Mesodermal cell (in vitro differentiated cells): ENCODE measurements around the gene BYSL.
A peak's percentile ranks its signal among the peaks of the same experiment; 100 is the strongest.

Experiments used
- H3K27ac ChIP-seq: 2 replicates; pipeline ENCODE4 v1.7.0; 2013; ENCODE audit warnings: mild to moderate bottlenecking, low read depth, low read length, moderate library complexity; ENCODE audit not compliant: severe bottlenecking
- H3K36me3 ChIP-seq: 2 replicates; pipeline ENCODE4 v1.7.1; 2013; ENCODE audit warnings: mild to moderate bottlenecking, low read length, moderate library complexity; ENCODE audit not compliant: control insufficient read depth, insufficient read depth
- H3K4me1 ChIP-seq: one replicate; pipeline ENCODE4 v1.7.1; 2013; ENCODE audit warnings: mild to moderate bottlenecking, low read length; ENCODE audit not compliant: insufficient read depth, control insufficient read depth, poor library complexity, severe bottlenecking
- H3K4me3 ChIP-seq: 2 replicates; pipeline ENCODE4 v1.7.0; 2013; ENCODE audit warnings: low read length, control low read depth, mild to moderate bottlenecking; ENCODE audit not compliant: insufficient read depth, poor library complexity, severe bottlenecking; ENCODE audit errors: extremely low read depth
- H3K9me3 ChIP-seq: 2 replicates; pipeline ENCODE4 v1.7.1; 2013; ENCODE audit warnings: mild to moderate bottlenecking, low read length, moderate library complexity; ENCODE audit not compliant: control insufficient read depth
- WGBS, 2 experiments: methylation state at CpG; one replicate each; pipeline ENCODE4 v1.1.5; 2013; ENCODE audit warnings: missing lambda C conversion rate in 2 of 2; ENCODE audit not compliant: insufficient coverage in 2 of 2; 5-methylcytosine and 5-hydroxymethylcytosine counted together

The BYSL gene

GRCh38 chr6:41887331-41887751 is 34.0 kb upstream of the BYSL start:
- Histone ChIP-seq H3K27ac (no peak overlapping the region), H3K4me3 (no peak overlapping the region), H3K36me3 (no peaks in the 10 kb centered on the region), H3K4me1 (peaks cover 10% of the 10 kb centered on the region), H3K9me3 (no peaks in the 10 kb centered on the region)
- no CpG with 5 or more reads among the region's 4 CpGs for WGBS, 2 experiments

DNA sequence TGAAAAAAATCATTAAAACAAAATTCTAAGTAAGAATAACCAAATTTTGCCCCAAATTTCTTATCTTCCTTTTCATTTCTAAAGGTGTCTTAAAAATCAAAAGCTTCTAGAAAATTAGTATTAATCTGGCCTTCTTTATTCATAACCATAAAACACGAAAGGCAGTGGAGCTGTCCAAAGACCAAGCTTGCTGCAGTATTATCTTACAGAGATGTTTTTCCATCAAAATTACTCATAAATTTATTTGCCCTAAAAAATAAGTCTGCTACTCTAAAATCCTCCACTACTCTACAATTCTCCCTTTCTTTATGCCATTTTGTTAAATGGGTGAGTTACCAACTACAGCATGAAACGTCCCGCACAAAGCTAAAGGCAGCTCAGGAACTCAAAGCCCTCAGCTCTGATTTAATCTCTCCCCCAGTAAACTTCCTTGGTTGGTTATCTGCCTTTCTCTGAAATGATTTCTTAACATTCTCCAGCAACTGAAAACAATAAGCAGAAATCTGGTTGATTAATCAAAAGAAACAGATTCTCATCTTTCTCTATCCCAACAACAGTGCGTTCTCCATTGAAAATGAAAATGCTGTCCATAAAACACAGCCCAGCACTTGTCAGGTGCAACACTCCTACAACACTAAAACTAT is 28.3 kb upstream of the BYSL start:
- no peaks in the 10 kb centered on the region for H3K36me3 ChIP-seq
- 58 to 71% methylated on average over 2 to 3 of the region's 4 CpGs for WGBS, 2 experiments
- H3K4me1 ChIP-seq, result peaks cover 5% of the 10 kb centered on the region
- no peaks in the 10 kb centered on the region for H3K9me3 ChIP-seq
- H3K27ac ChIP-seq, result no peak overlapping the region
- H3K4me3 ChIP-seq, result no peak overlapping the region

DNA sequence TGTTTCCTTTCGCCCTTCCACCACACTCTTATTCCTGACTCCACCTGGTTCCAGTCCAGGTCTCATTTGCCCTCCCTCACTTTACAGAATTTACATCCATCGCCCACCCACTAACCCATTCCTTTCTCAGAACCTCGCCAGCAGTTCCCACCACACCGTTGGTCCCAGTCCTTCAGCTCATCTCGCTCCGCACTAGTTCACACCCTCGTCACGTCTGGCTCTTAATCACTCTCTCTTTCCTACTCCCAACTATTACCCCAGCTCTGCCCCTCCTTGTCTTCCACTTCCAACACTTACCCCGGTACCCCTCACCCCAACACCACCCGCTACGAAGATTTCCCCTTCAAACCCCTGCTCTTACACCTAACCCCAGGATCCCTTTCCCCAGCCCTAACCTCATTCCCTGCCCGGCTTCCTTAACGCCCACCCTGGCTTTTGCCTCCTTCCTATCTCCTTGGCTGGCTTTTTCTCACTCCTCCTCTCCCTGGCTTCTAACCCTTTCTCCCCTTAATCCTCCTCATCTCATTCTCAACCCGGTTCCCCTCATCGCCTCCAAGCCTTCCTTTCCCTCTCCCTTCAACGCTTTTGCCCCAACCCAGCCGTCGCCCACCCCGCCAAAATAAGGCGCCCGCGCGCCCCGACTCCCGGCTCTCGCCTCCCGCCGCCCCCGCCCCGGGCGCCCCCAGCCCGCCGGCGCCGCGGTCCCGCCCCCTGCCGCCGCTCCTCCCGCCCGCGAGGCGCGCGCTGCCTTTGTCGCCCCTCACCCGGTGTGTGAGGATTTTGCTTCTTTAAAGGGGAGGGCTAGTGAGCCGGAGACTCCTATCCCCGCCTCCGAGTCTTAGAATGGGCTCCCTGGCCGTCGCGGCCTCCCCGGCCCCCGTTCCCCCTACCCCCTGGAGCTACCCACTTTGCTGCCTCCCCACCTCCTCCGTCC is 26.7 kb upstream of the BYSL start:
- WGBS, 2 experiments, result 1 to 2% methylated on average over 14 to 33 of the region's 56 CpGs

DNA sequence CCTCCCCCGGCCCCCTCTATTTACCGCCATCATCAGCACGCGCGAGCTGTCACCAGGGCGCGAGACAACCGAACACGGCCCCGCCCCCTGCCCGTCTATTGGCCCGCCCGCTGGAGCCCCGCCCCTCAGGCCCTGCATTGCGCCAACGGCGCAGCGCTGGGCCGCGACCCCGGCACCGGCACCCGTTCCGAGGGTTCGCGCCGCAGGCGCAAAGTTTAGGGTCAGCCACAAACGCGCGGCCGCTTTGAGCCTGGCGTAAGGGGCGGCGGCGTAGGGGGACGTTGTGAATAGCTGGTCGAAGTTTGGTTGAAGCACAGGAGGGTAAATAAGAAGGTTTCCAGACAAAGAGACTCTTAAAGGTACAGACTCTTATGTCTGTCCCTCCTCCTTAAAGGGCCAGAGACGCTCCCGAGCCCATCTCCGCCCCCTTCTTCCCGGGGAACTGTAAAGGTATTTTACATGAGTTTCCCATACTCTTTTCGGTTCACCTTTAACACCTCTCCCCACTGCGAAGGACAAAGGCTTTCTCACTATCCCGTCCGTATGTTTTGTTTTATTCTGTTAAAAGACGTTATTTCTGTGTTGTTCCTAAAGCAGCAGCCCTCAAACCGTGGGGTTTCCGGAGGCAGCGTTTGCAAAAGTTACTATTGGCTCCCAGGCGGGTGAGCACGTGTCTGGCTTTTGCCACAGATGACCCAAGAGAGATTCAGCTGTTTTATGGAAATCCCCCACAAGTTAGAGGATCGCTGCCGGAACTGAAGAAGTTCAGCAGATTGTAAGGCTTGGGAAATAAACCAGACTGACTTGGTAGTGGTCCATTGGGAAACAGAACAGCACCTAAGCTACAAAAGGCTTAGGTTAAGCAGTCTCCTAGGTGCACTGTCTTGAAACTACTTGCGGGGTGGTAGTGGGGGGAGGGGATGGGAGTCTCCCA is 25.7 kb upstream of the BYSL start, which contains the start of gene USP49:
USP49 (minus strand) TSS at position 76 of the 934 bp plus-strand sequence. CDS start 88,392 bp downstream, outside the sequence.
- H3K4me3 ChIP-seq, result peak within 1 kb of the TSS; percentile 59
- H3K27ac ChIP-seq, result peak within 1 kb of the TSS; percentile 89
- H3K9me3 ChIP-seq, result no peaks in the 10 kb centered on the region
- H3K36me3 ChIP-seq, result peaks cover 7% of the 10 kb centered on the region
- WGBS, 2 experiments, result 0% methylated on average over 38 to 43 of the region's 55 CpGs
- peaks cover 5% of the 10 kb centered on the region for H3K4me1 ChIP-seq

More for the DNA sequence above, 26.7 kb upstream of the BYSL start:
- Histone ChIP-seq H3K4me3 (peak overlapping the region; percentile 59), H3K27ac (peak overlapping the region; percentile 58), H3K36me3 (no peaks in the 10 kb centered on the region), H3K4me1 (peaks cover 5% of the 10 kb centered on the region), H3K9me3 (no peaks in the 10 kb centered on the region)

DNA sequence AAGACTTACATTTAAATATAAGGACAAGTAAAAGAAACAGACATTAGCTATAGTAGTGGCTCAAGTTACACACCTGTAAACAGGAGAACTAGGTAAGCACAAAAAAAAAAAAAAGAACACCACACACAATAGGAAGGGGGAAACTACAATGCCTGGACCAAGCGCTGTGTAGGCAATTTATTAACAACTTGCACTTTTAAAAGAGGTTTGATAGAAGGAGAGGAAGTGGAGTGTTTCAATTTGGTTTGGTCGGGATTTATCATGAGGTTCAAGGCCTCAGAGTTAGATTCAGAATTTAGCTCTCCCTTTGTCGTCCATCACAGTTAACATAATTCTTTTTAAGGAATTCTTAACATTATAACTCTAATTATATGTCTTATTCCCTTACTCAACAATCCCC is 25.0 kb upstream of the BYSL start:
- Histone ChIP-seq H3K9me3 (no peaks in the 10 kb centered on the region), H3K27ac (peak overlapping the region; percentile 89), H3K4me3 (peak overlapping the region; percentile 59), H3K4me1 (peaks cover 5% of the 10 kb centered on the region), H3K36me3 (peaks cover 7% of the 10 kb centered on the region)
- WGBS, 2 experiments, result no CpG with 5 or more reads among the region's 3 CpGs

DNA sequence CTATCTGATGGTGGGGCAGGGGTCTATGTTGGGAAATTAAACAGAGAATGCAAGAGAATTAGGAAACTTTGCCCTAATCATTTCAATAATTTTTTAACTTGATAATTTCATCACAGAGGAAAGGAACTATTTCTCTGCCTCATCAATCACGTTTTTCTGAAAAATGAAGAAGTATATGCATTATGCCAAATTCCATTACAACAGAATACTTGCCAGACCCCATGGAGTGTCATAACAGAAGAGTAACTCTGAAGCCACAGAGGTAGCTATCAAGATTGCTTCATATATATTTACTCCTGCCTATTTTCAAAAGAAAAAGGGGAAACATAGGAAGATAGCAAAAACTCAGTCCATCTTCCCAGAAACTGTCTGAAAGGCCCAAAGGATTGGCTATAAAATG is 20.4 kb upstream of the BYSL start:
- H3K9me3 ChIP-seq, result no peaks in the 10 kb centered on the region
- WGBS, 2 experiments, result no CpG with 5 or more reads among the region's 1 CpG

DNA sequence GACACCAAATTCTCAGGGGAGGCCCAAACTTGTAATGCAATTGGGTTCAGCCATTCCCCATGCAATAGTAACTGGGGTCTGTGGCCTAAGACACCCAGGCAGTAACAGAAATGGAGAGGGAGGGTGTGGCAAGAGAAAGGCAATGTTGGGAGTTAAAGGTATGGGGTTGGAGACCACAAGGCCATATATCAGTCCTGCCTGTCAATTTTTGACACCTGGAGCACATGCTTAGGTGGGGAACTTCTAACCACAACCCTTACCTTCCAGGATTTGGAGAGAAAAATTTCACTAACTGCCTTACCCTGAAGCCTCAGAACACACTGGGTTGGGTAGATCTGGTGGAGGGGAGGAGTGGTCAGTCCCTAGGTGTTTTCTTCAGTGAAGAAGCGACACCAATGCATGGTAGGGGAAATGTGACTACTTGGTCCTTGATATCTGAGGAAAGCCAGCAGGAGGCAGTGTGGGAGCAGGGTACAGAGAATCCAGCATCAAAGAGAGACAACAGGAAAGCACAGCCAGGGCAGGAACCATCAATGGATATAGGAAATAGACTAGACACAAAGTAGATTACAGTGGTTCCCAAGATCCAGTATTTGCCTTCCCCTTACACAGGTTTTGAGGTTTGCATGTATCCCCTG is 19.3 kb upstream of the BYSL start:
- WGBS, 2 experiments, result 83 to 100% methylated on average over 1 of the region's 1 CpG
- no peak overlapping the region for H3K4me3 ChIP-seq
- H3K27ac ChIP-seq, result no peak overlapping the region
- no peaks in the 10 kb centered on the region for H3K4me1 ChIP-seq
- H3K9me3 ChIP-seq, result no peaks in the 10 kb centered on the region
- peaks cover 50% of the 10 kb centered on the region for H3K36me3 ChIP-seq

More for the DNA sequence above, 20.4 kb upstream of the BYSL start:
- no peak overlapping the region for H3K4me3 ChIP-seq
- peaks cover 4% of the 10 kb centered on the region for H3K4me1 ChIP-seq
- H3K36me3 ChIP-seq, result peaks cover 39% of the 10 kb centered on the region
- H3K27ac ChIP-seq, result no peak overlapping the region

GRCh38 chr6:41909727-41910126 is 11.6 kb upstream of the BYSL start:
- no CpG with 5 or more reads among the region's 1 CpG for WGBS, 2 experiments
- no peaks in the 10 kb centered on the region for H3K4me1 ChIP-seq
- no peak overlapping the region for H3K4me3 ChIP-seq
- no peaks in the 10 kb centered on the region for H3K9me3 ChIP-seq
- no peak overlapping the region for H3K27ac ChIP-seq
- H3K36me3 ChIP-seq, result peaks cover 87% of the 10 kb centered on the region

DNA sequence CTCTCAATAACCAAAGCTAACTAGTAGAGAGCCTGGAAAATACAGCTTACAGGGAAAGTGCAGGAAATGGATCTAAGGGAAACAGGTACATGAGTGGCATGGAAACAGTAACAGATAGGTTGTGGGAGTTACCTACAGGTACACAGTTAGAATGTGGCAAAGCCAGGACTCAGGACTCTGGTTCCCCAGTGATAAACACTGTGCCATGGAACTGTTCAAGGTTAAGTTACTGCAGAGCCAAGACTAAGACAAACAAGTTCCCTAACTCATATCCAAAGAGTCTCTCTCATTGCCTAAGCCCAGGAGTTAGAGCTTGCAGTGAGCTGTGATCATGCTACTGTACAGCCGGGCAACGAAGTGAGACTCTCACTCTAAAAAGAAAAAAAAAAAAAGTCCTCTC is 7.0 kb upstream of the BYSL start:
- WGBS, 2 experiments, result 100% methylated on average over 1 to 2 of the region's 2 CpGs
- Histone ChIP-seq H3K4me1 (peaks cover 13% of the 10 kb centered on the region), H3K9me3 (no peaks in the 10 kb centered on the region), H3K36me3 (peaks cover 65% of the 10 kb centered on the region), H3K27ac (no peak overlapping the region), H3K4me3 (no peak overlapping the region)
